ENCODE measurements around the gene ARVCF. TPM values are rescaled to one million over a fixed set of nuclear protein-coding genes. Genes with fewer than 3 reads are reported as not detected.

The ARVCF gene
- total RNA-seq, 3 donors from 2014 or later = 13.0 to 51.2 (median 44.2) TPM

DNA sequence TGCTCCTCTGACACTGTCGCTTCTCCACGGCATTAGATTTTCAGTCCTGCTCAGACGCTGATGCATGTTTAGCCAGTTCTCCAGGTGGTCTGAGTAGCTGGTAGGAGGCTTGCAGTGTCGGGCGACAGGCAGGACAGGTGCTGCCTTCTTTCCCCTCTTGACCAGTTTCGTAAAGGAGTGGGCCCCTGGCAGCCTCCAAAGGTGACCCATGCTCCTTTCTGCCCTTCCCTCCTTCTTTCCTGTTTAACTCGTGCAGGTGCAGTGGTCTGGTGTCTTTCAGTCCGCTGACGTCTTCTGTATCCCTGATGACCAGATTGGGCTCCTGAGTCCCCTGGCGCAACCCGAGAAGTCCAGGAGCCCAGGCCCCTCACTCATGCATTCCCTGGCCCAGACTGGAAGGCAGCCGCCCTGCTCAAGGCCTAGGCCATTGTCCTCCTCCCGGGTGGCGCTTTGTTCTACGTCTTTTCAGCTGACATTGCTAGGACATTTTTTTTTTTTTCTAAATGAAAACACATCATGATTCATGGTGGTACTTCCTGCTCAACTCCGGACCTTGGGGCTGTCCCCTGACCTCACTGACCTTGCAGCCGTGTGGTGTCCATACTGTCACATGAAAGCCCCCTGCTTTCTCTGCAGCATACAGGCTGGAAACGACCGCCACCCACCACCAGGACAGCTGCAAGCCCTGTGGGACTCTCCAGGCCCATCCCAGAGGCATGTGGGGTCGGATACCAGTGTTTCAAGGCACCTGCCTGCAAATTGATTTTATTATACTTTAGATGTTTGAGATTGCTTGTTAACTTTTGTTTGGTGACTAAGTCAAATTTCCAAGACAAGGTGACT is 49.5 kb downstream of the ARVCF start:
- Histone ChIP-seq H3K27me3 (no peaks in the 10 kb centered on the region), H3K4me1 (peaks cover 3 to 13% of the 10 kb centered on the region in 2 donors), H3K9me3 (no peaks in the 10 kb centered on the region), H3K27ac (no peak overlapping the region), H3K4me3 (no peak overlapping the region), H3K36me3 (no peaks in the 10 kb centered on the region)
- intact Hi-C loops (cut with DNase I; ENCODE audit: low total_unique reads) = no loop called here
- TF ChIP-seq POLR2AphosphoS5 (IDR thresholded peaks at IDR 0.05) (no peak), POLR2A (IDR thresholded peaks at IDR 0.05) (no peak)
- TF ChIP-seq, protein P1, sequence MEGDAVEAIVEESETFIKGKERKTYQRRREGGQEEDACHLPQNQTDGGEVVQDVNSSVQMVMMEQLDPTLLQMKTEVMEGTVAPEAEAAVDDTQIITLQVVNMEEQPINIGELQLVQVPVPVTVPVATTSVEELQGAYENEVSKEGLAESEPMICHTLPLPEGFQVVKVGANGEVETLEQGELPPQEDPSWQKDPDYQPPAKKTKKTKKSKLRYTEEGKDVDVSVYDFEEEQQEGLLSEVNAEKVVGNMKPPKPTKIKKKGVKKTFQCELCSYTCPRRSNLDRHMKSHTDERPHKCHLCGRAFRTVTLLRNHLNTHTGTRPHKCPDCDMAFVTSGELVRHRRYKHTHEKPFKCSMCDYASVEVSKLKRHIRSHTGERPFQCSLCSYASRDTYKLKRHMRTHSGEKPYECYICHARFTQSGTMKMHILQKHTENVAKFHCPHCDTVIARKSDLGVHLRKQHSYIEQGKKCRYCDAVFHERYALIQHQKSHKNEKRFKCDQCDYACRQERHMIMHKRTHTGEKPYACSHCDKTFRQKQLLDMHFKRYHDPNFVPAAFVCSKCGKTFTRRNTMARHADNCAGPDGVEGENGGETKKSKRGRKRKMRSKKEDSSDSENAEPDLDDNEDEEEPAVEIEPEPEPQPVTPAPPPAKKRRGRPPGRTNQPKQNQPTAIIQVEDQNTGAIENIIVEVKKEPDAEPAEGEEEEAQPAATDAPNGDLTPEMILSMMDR (IDR thresholded peaks at IDR 0.05) = no peak
- DNase-seq (ENCODE audit: low spot score in 2 of 2) = no peak

DNA sequence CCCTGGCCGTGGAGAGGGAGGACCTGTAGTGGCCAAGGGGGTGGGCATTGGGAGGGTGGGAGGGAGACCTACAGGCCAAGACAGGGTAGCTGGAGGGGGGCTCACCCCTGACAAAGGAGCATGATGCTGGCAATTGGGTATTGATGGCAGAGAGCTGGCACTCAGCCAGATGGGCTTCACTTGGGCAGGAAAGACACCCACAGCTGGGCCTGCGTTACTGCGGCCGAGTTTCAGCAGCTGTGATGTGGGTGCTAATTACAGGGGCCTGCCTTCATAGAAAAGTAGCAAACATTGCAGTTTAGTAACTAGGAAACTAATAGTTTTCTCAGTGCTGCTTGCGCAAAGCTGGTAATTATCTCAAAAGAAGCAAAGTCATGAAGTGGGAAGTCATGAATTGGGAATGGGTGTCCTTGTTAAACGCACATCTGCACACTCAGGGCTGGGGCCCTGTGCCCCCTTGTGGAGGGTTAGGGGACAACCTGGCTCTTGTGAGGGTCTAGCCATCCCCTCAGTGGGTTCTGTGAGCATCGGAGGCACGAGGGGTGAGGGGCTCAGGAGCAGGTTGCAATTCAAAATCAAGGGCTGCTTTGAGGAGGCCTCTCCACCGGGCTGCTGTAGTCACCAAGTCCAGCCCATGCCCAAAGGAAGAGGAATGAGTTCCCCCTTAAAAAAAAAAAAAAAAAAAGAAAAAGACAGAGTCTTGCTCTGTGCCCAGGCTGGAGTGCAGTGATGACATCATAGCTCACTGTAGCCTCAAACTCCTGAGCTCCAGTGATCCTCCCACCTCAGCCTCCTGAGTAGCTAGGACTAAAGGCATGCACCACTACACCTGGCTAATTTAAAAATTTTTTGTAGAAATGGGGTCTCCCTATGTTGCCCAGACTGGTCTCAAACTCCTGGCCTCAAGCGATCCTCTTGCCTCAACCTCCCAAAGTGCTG is 50.6 kb downstream of the ARVCF start:
- Histone ChIP-seq H3K27ac (peak overlapping the region; percentile 21 to 26), H3K4me3 (no peak overlapping the region), H3K27me3 (no peaks in the 10 kb centered on the region), H3K4me1 (peaks cover 6 to 18% of the 10 kb centered on the region in 2 donors), H3K36me3 (no peaks in the 10 kb centered on the region), H3K9me3 (no peaks in the 10 kb centered on the region)
- no peak for TF ChIP-seq POLR2AphosphoS5 (IDR thresholded peaks at IDR 0.05)
- TF ChIP-seq, protein P1 (IDR thresholded peaks at IDR 0.05) = peak in 1 of 3 donors; percentile 14
- TF ChIP-seq POLR2A (IDR thresholded peaks at IDR 0.05) = no peak
- intact Hi-C loops (cut with DNase I; ENCODE audit: low total_unique reads) = no loop called here
- DNase-seq (ENCODE audit: low spot score in 2 of 2) = no peak

DNA sequence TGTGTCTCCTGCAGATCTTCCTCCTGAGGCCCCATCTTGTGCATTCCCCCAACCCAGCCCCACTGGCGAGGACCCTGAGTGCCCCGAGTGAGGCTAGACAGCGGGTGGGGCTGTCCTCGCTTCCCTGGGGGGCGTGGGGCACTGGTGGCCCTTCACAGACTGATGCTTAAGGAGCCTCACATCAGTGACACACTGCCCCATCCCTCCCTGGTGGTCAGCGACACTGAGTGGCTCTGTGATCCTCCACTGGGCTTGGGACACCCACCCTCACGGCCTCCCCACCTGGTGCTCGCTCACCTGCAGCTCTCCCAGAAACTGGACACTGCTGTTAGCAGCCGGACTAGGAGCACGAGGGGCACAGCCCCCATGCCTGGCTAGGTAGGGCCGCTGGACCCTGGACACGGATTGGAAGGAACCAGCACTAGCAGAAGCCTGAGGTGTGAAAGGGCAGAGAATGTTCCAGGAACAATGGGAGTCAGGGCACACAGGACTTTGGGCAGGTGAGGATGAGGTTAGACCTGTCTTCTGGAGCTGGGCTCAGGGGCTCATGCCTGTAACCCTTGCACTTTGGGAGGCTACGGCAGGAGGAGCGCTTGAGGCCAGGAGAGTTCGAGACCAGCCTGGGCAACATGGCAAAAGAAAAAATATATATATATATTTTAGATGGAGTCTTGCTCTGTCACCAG is 51.8 kb downstream of the ARVCF start:
- Histone ChIP-seq H3K4me3 (no peak overlapping the region), H3K27ac (peak overlapping the region; percentile 72 to 97), H3K27me3 (no peaks in the 10 kb centered on the region), H3K4me1 (peaks cover 6 to 29% of the 10 kb centered on the region in 2 donors), H3K36me3 (no peaks in the 10 kb centered on the region), H3K9me3 (no peaks in the 10 kb centered on the region)
- intact Hi-C loops (cut with DNase I; ENCODE audit: low total_unique reads) = no loop called here
- TF ChIP-seq, protein P1 (IDR thresholded peaks at IDR 0.05) = no peak
- TF ChIP-seq POLR2A (IDR thresholded peaks at IDR 0.05) (no peak), POLR2AphosphoS5 (IDR thresholded peaks at IDR 0.05) (no peak)
- DNase-seq (ENCODE audit: low spot score in 2 of 2) = no peak

DNA sequence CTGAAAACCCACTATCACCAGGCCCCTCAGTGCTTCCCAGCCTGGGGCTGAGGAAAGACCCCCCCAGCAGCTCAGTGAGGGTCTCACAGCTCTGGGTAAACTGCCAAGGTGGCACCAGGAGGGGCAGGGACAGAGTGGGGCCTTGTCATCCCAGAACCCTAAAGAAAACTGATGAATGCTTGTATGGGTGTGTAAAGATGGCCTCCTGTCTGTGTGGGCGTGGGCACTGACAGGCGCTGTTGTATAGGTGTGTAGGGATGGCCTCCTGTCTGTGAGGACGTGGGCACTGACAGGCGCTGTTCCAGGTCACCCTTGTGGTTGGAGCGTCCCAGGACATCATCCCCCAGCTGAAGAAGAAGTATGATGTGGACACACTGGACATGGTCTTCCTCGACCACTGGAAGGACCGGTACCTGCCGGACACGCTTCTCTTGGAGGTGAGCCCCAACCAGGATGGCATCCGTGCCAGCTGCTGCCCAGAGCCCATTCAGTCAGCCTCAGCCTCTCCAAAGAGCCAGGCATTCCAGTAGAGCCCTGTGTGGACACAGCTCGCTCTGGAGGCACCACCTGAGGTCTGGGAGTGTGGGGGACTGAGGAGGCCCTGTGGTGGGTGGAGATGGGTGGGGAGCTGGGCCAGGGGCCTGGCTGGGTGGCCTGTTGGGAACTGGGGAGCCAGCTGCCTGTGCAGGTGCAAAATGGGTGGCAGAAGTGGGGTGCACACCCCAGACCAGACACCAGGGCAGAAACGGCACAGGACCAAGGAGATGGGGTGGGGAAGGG is 52.6 kb downstream of the ARVCF start:
- Histone ChIP-seq H3K27ac (peak overlapping the region; percentile 72 to 97), H3K9me3 (no peaks in the 10 kb centered on the region), H3K4me1 (peaks cover 9 to 33% of the 10 kb centered on the region in 2 donors), H3K4me3 (peak overlapping the region in 2 of 3 donors; percentile 40 to 60), H3K36me3 (no peaks in the 10 kb centered on the region), H3K27me3 (no peaks in the 10 kb centered on the region)
- intact Hi-C loops (cut with DNase I; ENCODE audit: low total_unique reads) = no loop called here
- TF ChIP-seq POLR2A (IDR thresholded peaks at IDR 0.05) = no peak
- no peak for TF ChIP-seq POLR2AphosphoS5 (IDR thresholded peaks at IDR 0.05)
- TF ChIP-seq, protein P1 (IDR thresholded peaks at IDR 0.05) = no peak
- no peak for DNase-seq (ENCODE audit: low spot score in 2 of 2)
